B cell (primary cell): Measurements from ENCODE around the gene EGFLAM. TPM values are rescaled to one million over a fixed set of nuclear protein-coding genes. Genes with fewer than 3 reads are reported as not detected.

Experiments used
- ATAC-seq: fragments of 200-7000 bp; cut with Tn5 transposase; one replicate; pipeline ENCODE4 v1.10.0; 2021; ENCODE audit warnings: low read depth, mild to moderate bottlenecking, moderate number of reproducible peaks, moderate library complexity
- CTCF ChIA-PET: fragments of 350-600 bp; sonication (Branson Sonifier 250); formaldehyde crosslinking; loops from one replicate; lab custom pipeline; 2021; ENCODE audit warnings: antibody characterized with exemption, inconsistent platforms; lab: Charles Lee
- POLR2A ChIA-PET: fragments of 350-600 bp; sonication (Branson Sonifier 250); formaldehyde crosslinking; loops from one replicate; lab custom pipeline; 2021; ENCODE audit warnings: antibody characterized with exemption; lab: Charles Lee
- DNase-seq: peaks from one replicate; pipeline ENCODE4 v3.0.0; 2013
- H2AFZ ChIP-seq: 2 replicates; pipeline ENCODE4 v1.6.1; 2012; ENCODE audit warnings: mild to moderate bottlenecking, low read depth, low read length; ENCODE audit not compliant: insufficient read depth, poor library complexity, severe bottlenecking
- H3K27ac ChIP-seq, 2 donors: 1 replicate in 1 of 2; 2 replicates in 1 of 2; pipeline ENCODE4 v1.5.1; 2012 to 2013; ENCODE audit warnings: low read length in 2 of 2, mild to moderate bottlenecking in 2 of 2, moderate library complexity in 1 of 2
- H3K27me3 ChIP-seq, 4 experiments: fragments of 200-600 bp in 1 of 4; sonication (generic) in 1 of 4; replicated peaks in 1 of 4; 1 replicate in 2 of 4; 2 replicates in 2 of 4; pipeline versions ENCODE4 v1.6.1 to v1.7.0; 2013 to 2016; ENCODE audit warnings: low read length in 3 of 4, mild to moderate bottlenecking in 2 of 4, mixed read lengths in 1 of 4, moderate library complexity in 1 of 4; ENCODE audit not compliant: insufficient read depth in 4 of 4, control insufficient read depth in 3 of 4; ENCODE audit errors: control extremely low read depth in 1 of 4
- H3K36me3 ChIP-seq, 2 experiments: replicated peaks in 1 of 2; 1 replicate in 1 of 2; 2 replicates in 1 of 2; pipeline versions ENCODE4 v1.6.1 to v1.7.1; 2013; ENCODE audit warnings: low read length in 1 of 2; ENCODE audit not compliant: insufficient read depth in 2 of 2, control insufficient read depth in 1 of 2; ENCODE audit errors: control extremely low read depth in 1 of 2, extremely low read depth in 1 of 2
- H3K4me1 ChIP-seq, 2 donors: fragments of 200-600 bp in 1 of 2; sonication (generic) in 1 of 2; 1 replicate in 1 of 2; 2 replicates in 1 of 2; pipeline versions ENCODE4 v1.5.1 to v1.6.1; 2013 to 2017; ENCODE audit warnings: low read length in 2 of 2; ENCODE audit not compliant: control insufficient read depth in 2 of 2, insufficient read depth in 2 of 2
- H3K4me2 ChIP-seq: replicated peaks from 2 replicates; pipeline ENCODE3; 2012; ENCODE audit warnings: mild to moderate bottlenecking, low read depth, low read length; ENCODE audit not compliant: poor library complexity, severe bottlenecking
- H3K4me3 ChIP-seq, 5 experiments: fragments of 200-600 bp in 1 of 5; sonication (generic) in 1 of 5; 1 replicate in 3 of 5; 2 replicates in 2 of 5; pipeline versions ENCODE4 v1.5.1 to v1.7.0; 2011 to 2016; ENCODE audit warnings: low read length in 4 of 5, mild to moderate bottlenecking in 4 of 5, low read depth in 2 of 5, control low read depth in 1 of 5, moderate library complexity in 1 of 5; ENCODE audit not compliant: insufficient read depth in 1 of 5; ENCODE audit errors: control extremely low read depth in 1 of 5, extremely low read depth in 1 of 5
- H3K79me2 ChIP-seq: fragments of 200-600 bp; sonication (generic); one replicate; pipeline ENCODE4 v1.6.0; 2016; ENCODE audit warnings: low read length; ENCODE audit not compliant: control insufficient read depth, insufficient read depth
- H3K9ac ChIP-seq: fragments of 200-600 bp; sonication (generic); 2 replicates; pipeline ENCODE4 v1.6.1; 2017; ENCODE audit warnings: mild to moderate bottlenecking, low read length, moderate library complexity
- H3K9me3 ChIP-seq, 3 donors: one replicate each; pipeline versions ENCODE4 v1.6.1 to v1.7.1; 2013; ENCODE audit warnings: low read length in 2 of 3; ENCODE audit not compliant: control insufficient read depth in 2 of 3, insufficient read depth in 1 of 3; ENCODE audit errors: control extremely low read depth in 1 of 3
- H4K20me1 ChIP-seq: 2 replicates; pipeline ENCODE4 v1.6.0; 2012; ENCODE audit warnings: mild to moderate bottlenecking, low read length; ENCODE audit not compliant: insufficient read depth, control insufficient read depth, poor library complexity, severe bottlenecking
- H3K27ac Mint-ChIP-seq: one replicate; pipeline ENCODE4 v1.8.0; 2021; ENCODE audit warnings: mixed read lengths
- H3K27me3 Mint-ChIP-seq: one replicate; pipeline ENCODE4 v1.8.0; 2021; ENCODE audit warnings: mixed read lengths
- H3K4me1 Mint-ChIP-seq: one replicate; pipeline ENCODE4 v1.8.0; 2021; ENCODE audit warnings: mixed read lengths
- H3K4me3 Mint-ChIP-seq: one replicate; pipeline ENCODE4 v1.8.0; 2021; ENCODE audit warnings: mixed read lengths
- H3K9me3 Mint-ChIP-seq: one replicate; pipeline ENCODE4 v1.8.0; 2022; ENCODE audit warnings: mixed read lengths; ENCODE audit not compliant: insufficient read depth
- CTCF ChIP-seq: fragments of 200-600 bp; IDR thresholded peaks from one replicate; pipeline ENCODE4 v1.8.0; 2022; ENCODE audit warnings: antibody characterized with exemption, mild to moderate bottlenecking
- EZH2 ChIP-seq: IDR thresholded peaks from 2 replicates; pipeline ENCODE4 v1.6.1; 2012; ENCODE audit warnings: borderline replicate concordance, low read depth, mild to moderate bottlenecking, moderate library complexity, low read length; ENCODE audit not compliant: insufficient read depth, poor library complexity, severe bottlenecking
- WGBS: methylation state at CpG from one replicate; pipeline ENCODE4 v1.1.5; 2013; ENCODE audit warnings: missing lambda C conversion rate; ENCODE audit not compliant: insufficient coverage; 5-methylcytosine and 5-hydroxymethylcytosine counted together
- intact Hi-C: fragments of 100-400 bp; cut with micrococcal nuclease; formaldehyde crosslinking; loops from one replicate; pipeline ENCODE4 v1.10.0; 2022
- polyA plus RNA-seq: library from polyadenylated mRNA; depleted of rRNA; stranded (reverse); fragments of >200 nt; gene quantifications from 2 replicates; pipeline ENCODE4 v1.2.3, GENCODE V29; 2012
- total RNA-seq, 2 donors: library from RNA; stranded (reverse); fragments of 120-200 nt in 1 of 2; gene quantifications; 1 replicate in 1 of 2; 2 replicates in 1 of 2; pipeline versions ENCODE4 v1.2.3 to v1.2.4, GENCODE V29; 2013 to 2022

EGFLAM gene
- total and polyA plus RNA-seq, 2 donors (not counting 1 experiment from before 2014, with no cell fraction given): not detected

GRCh38 chr5:38375423-38375822, 117.1 kb downstream of the EGFLAM start:
- H3K27ac Mint-ChIP-seq: no peak overlapping the region
- no peak for DNase-seq
- Histone ChIP-seq H3K27me3 (peaks cover 0 to 15% (median 6%) of the 10 kb centered on the region in 4 experiments), H3K79me2 (no peaks in the 10 kb centered on the region), H3K9me3 (no peaks in the 10 kb centered on the region), H3K4me1 (no peaks in the 10 kb centered on the region), H3K27ac (no peak overlapping the region), H3K9ac (no peak overlapping the region), H3K4me3 (no peak overlapping the region), H4K20me1 (no peaks in the 10 kb centered on the region), H3K4me2 (no peak overlapping the region), H2AFZ (no peak overlapping the region), H3K36me3 (no peaks in the 10 kb centered on the region)
- H3K27me3 Mint-ChIP-seq: peaks cover 29% of the 10 kb centered on the region
- CTCF ChIA-PET: interaction anchor here (1.1 kb wide), 1 partner anchor 10 kb away, joined by 3 read pairs; no protein-coding TSS in a partner anchor
- no peak for ATAC-seq
- H3K4me3 Mint-ChIP-seq: no peak overlapping the region
- no peaks in the 10 kb centered on the region for H3K9me3 Mint-ChIP-seq
- no peaks in the 10 kb centered on the region for H3K4me1 Mint-ChIP-seq
- TF ChIP-seq CTCF: no peak
- no peak for TF ChIP-seq EZH2
- POLR2A ChIA-PET: no interaction called here
- whole genome bisulfite sequencing: no CpG with 5 or more reads among the region's 1 CpG
- intact Hi-C loops: no loop called here

- intact Hi-C loops: no loop called here
- Histone ChIP-seq H3K4me1 (no peaks in the 10 kb centered on the region), H3K9me3 (no peaks in the 10 kb centered on the region), H3K9ac (no peak overlapping the region), H2AFZ (no peak overlapping the region), H3K4me3 (no peak overlapping the region), H3K36me3 (no peaks in the 10 kb centered on the region), H3K27me3 (peaks cover 0 to 16% (median 6%) of the 10 kb centered on the region in 4 experiments), H3K79me2 (no peaks in the 10 kb centered on the region), H3K27ac (no peak overlapping the region), H3K4me2 (no peak overlapping the region), H4K20me1 (no peaks in the 10 kb centered on the region)
- Mint-ChIP-seq H3K4me3 (no peak overlapping the region), H3K4me1 (no peaks in the 10 kb centered on the region), H3K9me3 (no peaks in the 10 kb centered on the region), H3K27me3 (peaks cover 32% of the 10 kb centered on the region), H3K27ac (no peak overlapping the region)
- WGBS: no CpG with 5 or more reads among the region's 2 CpGs
- TF ChIP-seq EZH2: no peak
- no peak for TF ChIP-seq CTCF
- ChIA-PET POLR2A (no interaction called here), CTCF (no interaction called here)
- ATAC-seq (no peak), DNase-seq (no peak)
Measured at GRCh38 chr5:38376404-38376803, 118.0 kb downstream of the EGFLAM start.
